ENCODE measurements around the gene CDC42EP4. TPM values are rescaled to one million over a fixed set of nuclear protein-coding genes. Genes with fewer than 3 reads are reported as not detected.
"Not testable (repeated sequence)": the region's sequence is repeated elsewhere in the genome, so short reads cannot be mapped to it uniquely, and the experiment has no call there.

The CDC42EP4 gene
- total RNA-seq, 2 donors from 2014 or later = 73.8 to 134 TPM

DNA sequence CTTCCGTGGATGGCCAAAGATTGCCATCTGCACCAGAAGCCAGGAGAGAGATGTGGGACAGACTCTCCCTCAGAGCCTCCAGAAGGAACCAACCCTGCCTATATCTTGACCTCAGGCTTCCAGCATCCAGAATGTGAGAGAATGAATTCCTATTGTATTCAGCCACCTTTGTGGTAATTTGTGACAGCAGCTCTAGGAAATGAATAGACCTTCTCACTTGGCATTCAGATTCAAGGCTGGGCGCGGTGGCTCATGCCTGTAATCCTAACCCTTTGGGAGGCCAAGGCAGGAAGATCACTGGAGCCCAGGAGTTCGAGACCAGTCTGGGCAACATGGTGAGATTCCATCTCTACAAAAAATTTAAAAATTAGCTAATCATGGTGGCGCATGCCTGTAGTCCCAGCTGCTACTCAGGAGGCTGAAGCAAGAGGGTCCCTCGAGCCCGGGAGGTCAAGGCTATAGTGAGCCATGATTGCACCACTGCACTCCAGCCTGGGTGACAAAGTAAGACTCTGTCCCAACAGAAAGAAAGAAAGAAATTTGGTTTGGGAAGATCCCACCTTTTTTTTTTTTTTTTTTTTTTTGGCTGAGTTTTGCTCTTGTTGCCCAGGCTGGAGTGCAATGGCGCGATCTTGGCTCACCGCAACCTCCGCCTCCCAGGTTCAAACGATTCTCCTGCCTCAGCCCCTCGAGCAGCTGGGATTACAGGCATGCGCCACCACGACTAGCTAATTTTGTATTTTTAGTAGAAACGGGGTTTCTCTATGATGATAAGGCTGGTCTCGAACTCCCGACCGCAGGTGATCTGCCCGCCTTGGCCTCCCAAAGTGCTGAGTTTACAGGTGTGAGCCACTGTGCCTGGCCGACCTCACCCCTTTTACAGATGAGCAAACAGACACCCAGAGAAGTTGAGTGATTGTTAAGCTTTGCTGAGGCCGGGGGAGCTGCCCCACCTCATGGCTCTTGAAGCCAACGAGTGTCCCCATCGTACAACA, 45.9 kb downstream of the CDC42EP4 start:
- Histone ChIP-seq H3K36me3 (no peaks in the 10 kb centered on the region), H3K27ac (no peak overlapping the region), H3K27me3 (replicated peaks; ENCODE audit: insufficient read depth) (no peaks in the 10 kb centered on the region), H3K4me1 (ENCODE audit: control insufficient read depth in 1 of 2, low read depth in 2 of 2) (no peaks in the 10 kb centered on the region), H3K4me3 (no peak overlapping the region), H3K9me3 (no peaks in the 10 kb centered on the region)
- DNase-seq (ENCODE audit: low spot score) = no peak
- ATAC-seq (ENCODE audit: insufficient number of reproducible peaks, low FRiP score, low read depth) = no peak
- TF ChIP-seq, protein P1, sequence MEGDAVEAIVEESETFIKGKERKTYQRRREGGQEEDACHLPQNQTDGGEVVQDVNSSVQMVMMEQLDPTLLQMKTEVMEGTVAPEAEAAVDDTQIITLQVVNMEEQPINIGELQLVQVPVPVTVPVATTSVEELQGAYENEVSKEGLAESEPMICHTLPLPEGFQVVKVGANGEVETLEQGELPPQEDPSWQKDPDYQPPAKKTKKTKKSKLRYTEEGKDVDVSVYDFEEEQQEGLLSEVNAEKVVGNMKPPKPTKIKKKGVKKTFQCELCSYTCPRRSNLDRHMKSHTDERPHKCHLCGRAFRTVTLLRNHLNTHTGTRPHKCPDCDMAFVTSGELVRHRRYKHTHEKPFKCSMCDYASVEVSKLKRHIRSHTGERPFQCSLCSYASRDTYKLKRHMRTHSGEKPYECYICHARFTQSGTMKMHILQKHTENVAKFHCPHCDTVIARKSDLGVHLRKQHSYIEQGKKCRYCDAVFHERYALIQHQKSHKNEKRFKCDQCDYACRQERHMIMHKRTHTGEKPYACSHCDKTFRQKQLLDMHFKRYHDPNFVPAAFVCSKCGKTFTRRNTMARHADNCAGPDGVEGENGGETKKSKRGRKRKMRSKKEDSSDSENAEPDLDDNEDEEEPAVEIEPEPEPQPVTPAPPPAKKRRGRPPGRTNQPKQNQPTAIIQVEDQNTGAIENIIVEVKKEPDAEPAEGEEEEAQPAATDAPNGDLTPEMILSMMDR (IDR thresholded peaks at IDR 0.05) = no peak

GRCh38 chr17:73264448-73264847, 47.4 kb downstream of the CDC42EP4 start:
- not testable (repeated sequence) for H3K27ac ChIP-seq; H3K4me1 ChIP-seq (ENCODE audit: control insufficient read depth in 1 of 2, low read depth in 2 of 2); H3K9me3 ChIP-seq; ATAC-seq (ENCODE audit: insufficient number of reproducible peaks, low FRiP score, low read depth); DNase-seq (ENCODE audit: low spot score); H3K4me3 ChIP-seq; H3K27me3 ChIP-seq (replicated peaks; ENCODE audit: insufficient read depth); H3K36me3 ChIP-seq

DNA sequence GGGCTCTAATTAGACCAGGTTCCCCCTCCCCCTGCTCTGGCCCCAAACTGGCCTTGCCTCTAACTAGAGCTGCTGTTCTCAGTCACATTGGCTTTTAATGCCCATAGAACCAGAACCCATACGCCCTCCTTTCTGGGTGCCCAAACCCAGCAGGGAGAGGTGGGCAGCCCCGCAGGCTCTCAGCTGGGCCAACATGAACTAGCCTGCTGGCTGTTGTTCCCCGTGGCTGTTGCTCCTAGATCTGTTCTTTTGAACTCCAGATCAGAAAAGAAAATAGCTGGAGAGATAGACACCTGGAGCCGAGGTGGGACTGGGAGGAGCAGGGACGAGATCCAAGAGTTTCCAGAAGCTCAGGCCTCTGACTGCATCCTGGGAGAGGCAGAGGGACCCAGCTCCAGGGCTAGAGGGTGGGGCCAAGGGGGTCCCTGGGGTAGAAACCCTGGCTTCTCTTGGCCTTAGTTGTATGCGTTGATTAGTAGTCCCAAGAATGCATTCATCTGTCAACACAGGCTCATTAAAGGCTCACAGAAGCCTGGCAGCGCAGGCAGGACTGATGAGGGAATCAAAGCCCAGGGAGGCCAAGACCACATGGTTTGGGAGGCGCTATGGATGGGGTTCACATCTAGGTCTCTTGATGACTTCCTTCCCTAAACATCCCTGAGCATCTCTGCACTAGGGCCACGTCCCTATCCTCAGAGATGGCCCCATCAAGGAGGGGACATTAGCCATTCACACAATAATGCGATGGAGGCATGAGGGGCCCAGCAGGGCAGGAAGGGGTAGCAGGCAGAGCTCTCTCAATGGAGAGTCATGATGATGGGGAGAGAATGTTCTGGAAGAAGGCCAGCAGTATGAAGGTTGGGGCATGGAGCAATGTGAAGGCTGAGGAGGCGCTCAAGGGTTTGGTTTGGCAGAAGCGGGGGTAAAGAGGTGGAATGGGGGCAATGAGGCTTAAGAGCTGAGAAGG, 48.8 kb downstream of the CDC42EP4 start:
- Histone ChIP-seq H3K27ac (no peak overlapping the region), H3K9me3 (no peaks in the 10 kb centered on the region), H3K4me1 (ENCODE audit: control insufficient read depth in 1 of 2, low read depth in 2 of 2) (no peaks in the 10 kb centered on the region), H3K4me3 (no peak overlapping the region), H3K36me3 (no peaks in the 10 kb centered on the region), H3K27me3 (replicated peaks; ENCODE audit: insufficient read depth) (no peaks in the 10 kb centered on the region)
- TF ChIP-seq, protein P1 (IDR thresholded peaks at IDR 0.05) = no peak
- DNase-seq (ENCODE audit: low spot score) (no peak), ATAC-seq (ENCODE audit: insufficient number of reproducible peaks, low FRiP score, low read depth) (no peak)

GRCh38 chr17:73261952-73262675, 49.7 kb downstream of the CDC42EP4 start:
- H3K36me3 ChIP-seq = no peaks in the 10 kb centered on the region
- DNase-seq (ENCODE audit: low spot score) (no peak), ATAC-seq (ENCODE audit: insufficient number of reproducible peaks, low FRiP score, low read depth) (no peak)
- H3K4me3 ChIP-seq = no peak overlapping the region
- H3K4me1 ChIP-seq (ENCODE audit: control insufficient read depth in 1 of 2, low read depth in 2 of 2) = no peaks in the 10 kb centered on the region
- TF ChIP-seq, protein P1 (IDR thresholded peaks at IDR 0.05) = no peak
- no peaks in the 10 kb centered on the region for H3K9me3 ChIP-seq
- no peaks in the 10 kb centered on the region for H3K27me3 ChIP-seq (replicated peaks; ENCODE audit: insufficient read depth)
- H3K27ac ChIP-seq = no peak overlapping the region

DNA sequence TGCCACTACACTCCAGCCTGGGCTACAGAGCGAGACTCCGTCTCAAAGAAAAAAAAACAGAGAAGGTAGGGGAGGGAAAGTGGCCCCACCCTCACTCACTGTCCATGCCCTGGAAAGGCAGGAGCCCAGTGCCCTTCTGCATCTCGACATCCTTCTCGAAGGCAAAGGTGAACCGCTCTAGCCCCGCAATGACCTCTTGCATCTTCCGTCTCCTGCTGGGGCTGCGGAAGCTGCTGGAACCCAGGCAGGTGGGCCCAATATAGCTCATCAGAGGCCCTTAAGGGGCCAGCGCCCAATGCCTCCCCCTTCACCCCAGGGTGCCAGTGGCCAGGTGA, 50.2 kb downstream of the CDC42EP4 start, which contains the start of gene CPSF4L:
Gene CPSF4L (minus strand): TSS at position 264 of the 335 bp plus-strand sequence. CDS start 62 bp downstream, at position 202.
- Histone ChIP-seq H3K4me3 (no peak within 1 kb of the TSS), H3K27me3 (replicated peaks; ENCODE audit: insufficient read depth) (no peaks in the 10 kb centered on the region), H3K9me3 (no peaks in the 10 kb centered on the region), H3K27ac (no peak within 1 kb of the TSS), H3K4me1 (ENCODE audit: control insufficient read depth in 1 of 2, low read depth in 2 of 2) (no peaks in the 10 kb centered on the region), H3K36me3 (no peaks in the 10 kb centered on the region)
- TF ChIP-seq, protein P1 (IDR thresholded peaks at IDR 0.05) = no peak
- no peak for ATAC-seq (ENCODE audit: insufficient number of reproducible peaks, low FRiP score, low read depth)
- no peak for DNase-seq (ENCODE audit: low spot score)
